Activated naive CD4-positive, alpha-beta T cell treated with anti-CD3 and anti-CD28 coated beads, Interleukin-2, amount 50 U/mL, for 24 hours (primary cell): ENCODE results near the gene GFRA4.

Experiments
- H3K27ac Mint-ChIP-seq: one replicate; pipeline ENCODE4 v1.8.0; 2021; ENCODE audit warnings: mild to moderate bottlenecking, mixed read lengths
- H3K27me3 Mint-ChIP-seq: one replicate; pipeline ENCODE4 v1.8.0; 2021; ENCODE audit warnings: mixed read lengths
- H3K36me3 Mint-ChIP-seq: one replicate; pipeline ENCODE4 v1.8.0; 2021; ENCODE audit warnings: mixed read lengths
- H3K4me1 Mint-ChIP-seq: one replicate; pipeline ENCODE4 v1.8.0; 2021; ENCODE audit warnings: mixed read lengths
- H3K4me3 Mint-ChIP-seq: one replicate; pipeline ENCODE4 v1.8.0; 2021; ENCODE audit warnings: mild to moderate bottlenecking, mixed read lengths
- H3K9me3 Mint-ChIP-seq: one replicate; pipeline ENCODE4 v1.8.0; 2021; ENCODE audit warnings: mixed read lengths

GFRA4 gene

DNA sequence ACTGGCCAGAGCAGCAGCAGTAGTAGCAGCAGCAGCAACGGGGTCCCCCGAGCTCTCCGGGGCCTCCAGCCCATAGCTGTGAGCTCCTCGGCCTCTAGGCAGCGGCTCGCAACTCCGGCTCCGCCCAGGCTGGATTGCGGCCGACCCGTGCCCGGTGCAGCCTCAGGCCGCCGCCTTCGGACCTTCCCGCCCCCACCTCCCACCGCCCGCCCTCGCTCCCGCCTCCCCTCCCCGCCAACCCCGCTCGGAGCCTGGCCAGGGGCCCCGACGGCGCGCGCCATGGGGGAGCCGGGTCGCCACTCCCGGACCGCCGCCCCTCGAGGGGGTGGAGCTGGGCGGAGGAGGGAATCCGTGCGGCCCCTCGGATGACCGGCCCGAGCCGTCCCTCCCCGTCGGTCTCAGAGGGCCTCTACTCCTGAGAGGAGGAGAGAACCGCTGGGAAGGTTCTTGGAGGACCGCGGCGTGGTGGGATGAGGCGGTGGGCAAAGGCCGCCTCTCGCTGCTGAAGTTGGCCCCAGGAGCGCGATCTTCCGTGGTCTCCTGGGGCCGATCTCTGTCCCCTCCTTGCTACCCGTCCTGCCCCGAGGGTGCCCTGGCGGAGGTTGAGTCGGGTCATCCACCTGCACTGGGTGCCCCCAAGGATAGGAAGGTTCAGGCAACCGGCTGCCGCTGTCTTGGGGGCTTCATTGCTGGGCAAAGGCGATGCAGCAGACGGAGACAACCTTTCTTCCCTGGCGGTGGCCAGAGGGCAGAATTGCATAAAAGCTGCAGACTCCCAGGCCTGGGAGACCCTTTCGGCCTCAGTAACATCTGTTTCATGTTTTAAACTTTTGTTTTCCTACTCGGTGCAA, 19.0 kb upstream of the GFRA4 start, which contains the start of gene ADAM33:
ADAM33 (minus strand) TSS at position 80 of the 851 bp plus-strand sequence; CDS start at position 74, 6 bp downstream.
- Mint-ChIP-seq H3K36me3 (no peaks in the 10 kb centered on the region), H3K27me3 (peaks cover 21% of the 10 kb centered on the region)

DNA sequence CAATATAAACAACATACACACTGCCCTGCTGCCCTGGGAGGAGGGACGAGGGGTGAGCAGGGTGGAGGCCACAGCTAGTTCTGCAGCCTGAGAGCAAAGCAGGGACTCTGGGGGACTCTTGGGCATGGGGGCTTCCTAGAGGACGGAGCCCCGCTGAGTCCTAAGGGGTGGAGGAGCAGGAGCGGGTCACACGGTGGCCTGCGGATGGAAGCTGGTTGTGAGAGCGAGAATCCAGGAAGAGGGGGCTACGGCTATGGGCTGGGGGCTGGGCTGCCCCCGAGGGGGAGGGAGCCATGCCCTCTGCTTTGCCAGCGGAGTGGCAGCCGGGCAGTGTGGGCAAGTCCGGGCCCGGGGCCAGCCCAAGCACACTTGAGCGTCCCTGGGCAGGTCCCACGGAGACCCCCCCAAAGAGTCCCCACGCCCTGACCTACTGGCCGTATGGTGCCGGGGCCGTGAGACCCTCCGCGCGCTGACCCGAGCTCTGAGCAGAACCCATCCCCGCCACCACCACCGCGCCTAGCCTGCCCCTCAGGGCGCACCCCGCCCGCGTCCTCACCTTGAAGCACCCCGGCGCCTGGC, 18.2 kb upstream of the GFRA4 start:
- no peaks in the 10 kb centered on the region for H3K9me3 Mint-ChIP-seq
- peaks cover 22% of the 10 kb centered on the region for H3K27me3 Mint-ChIP-seq
- H3K36me3 Mint-ChIP-seq: no peaks in the 10 kb centered on the region
- no peaks in the 10 kb centered on the region for H3K4me1 Mint-ChIP-seq
- H3K4me3 Mint-ChIP-seq: no peak overlapping the region
- H3K27ac Mint-ChIP-seq: no peak overlapping the region

More for the DNA sequence above, 19.0 kb upstream of the GFRA4 start, which contains the start of gene ADAM33:
- Mint-ChIP-seq H3K9me3 (no peaks in the 10 kb centered on the region), H3K4me3 (no peak within 1 kb of the TSS), H3K4me1 (no peaks in the 10 kb centered on the region), H3K27ac (no peak within 1 kb of the TSS)

DNA sequence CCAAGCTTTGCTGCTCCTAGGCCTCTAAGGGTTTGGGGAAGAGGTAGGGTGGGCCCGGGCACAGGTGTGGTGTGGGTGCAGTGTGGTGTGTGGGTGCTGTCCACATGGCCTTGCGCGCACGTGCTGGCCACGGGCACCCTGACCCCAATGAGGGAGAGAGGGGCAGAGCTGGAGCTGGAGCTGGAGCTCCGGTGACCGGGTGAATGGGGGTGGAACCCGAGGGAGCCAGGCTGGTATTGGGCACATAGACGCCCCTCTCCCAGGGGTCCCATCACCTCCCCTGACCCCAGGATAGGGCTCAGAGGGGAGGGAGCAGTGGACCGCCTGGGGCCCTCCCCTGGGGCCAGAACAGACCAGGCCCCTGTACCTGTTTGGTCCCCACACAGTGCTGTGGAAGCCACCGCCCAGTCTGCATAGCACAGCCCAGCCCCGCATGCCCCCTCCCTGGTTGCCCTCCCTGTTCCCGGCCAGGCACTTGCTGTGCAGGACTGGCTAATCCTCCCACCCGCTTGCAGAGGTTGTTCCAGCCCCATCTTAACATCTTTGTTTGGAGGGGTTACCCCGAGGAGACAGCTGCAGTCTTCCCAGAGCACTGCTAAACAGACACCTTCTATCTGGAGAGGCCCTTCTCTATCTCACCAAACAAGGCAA, 17.6 kb upstream of the GFRA4 start:
- H3K36me3 Mint-ChIP-seq: no peaks in the 10 kb centered on the region
- H3K9me3 Mint-ChIP-seq: no peaks in the 10 kb centered on the region
- no peak overlapping the region for H3K4me3 Mint-ChIP-seq
- H3K27me3 Mint-ChIP-seq: peaks cover 22% of the 10 kb centered on the region
- H3K4me1 Mint-ChIP-seq: no peaks in the 10 kb centered on the region
- H3K27ac Mint-ChIP-seq: no peak overlapping the region

DNA sequence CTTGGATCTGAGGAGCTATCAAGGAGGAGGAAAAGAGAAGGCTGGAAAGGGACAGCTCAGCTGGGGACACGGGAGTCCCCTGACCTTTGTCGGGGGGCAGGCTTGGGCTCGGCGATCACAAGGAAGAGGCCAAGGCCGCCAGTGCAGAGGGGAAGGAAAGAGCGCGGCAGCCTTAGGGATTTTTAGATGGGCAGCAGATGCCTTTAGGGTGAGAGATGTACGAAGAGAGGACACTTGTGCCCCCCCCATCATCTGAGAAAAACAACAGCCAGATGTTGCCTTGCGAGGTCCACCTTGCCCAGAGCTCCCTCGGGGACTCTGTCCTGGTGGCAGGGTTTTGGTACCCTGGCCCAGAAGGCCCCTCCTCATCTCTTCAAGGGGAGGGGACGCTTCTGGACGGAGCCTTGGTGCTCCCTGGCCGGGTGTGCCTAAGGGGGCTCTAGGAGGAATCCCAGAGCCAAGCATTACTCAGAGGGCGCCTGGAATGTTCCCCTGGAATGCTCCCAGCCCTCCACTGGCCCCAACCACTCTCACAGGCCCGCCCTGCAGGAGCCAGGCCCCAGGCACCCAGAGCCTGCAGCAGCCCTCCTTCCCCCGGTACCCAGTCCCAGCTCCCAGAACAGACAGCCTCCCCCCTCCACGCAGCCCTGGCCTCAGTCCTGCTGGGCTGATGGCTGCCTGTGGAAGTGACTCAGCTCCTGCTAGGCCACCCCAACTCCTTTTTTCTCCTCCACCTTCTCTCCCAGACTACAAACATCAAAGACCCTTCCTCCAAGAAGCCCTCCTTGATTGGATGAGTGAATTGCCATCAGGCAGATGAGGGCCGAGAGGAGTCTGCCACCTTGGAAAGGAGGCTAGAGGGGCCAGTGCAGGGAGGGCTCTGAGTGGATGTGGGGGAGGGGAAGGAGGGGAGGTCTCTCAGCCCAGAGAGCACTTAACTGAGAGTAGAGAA, 16.8 kb upstream of the GFRA4 start:
- no peaks in the 10 kb centered on the region for H3K9me3 Mint-ChIP-seq
- H3K36me3 Mint-ChIP-seq: no peaks in the 10 kb centered on the region
- no peak overlapping the region for H3K4me3 Mint-ChIP-seq
- H3K27me3 Mint-ChIP-seq: peaks cover 25% of the 10 kb centered on the region
- no peaks in the 10 kb centered on the region for H3K4me1 Mint-ChIP-seq
- no peak overlapping the region for H3K27ac Mint-ChIP-seq

DNA sequence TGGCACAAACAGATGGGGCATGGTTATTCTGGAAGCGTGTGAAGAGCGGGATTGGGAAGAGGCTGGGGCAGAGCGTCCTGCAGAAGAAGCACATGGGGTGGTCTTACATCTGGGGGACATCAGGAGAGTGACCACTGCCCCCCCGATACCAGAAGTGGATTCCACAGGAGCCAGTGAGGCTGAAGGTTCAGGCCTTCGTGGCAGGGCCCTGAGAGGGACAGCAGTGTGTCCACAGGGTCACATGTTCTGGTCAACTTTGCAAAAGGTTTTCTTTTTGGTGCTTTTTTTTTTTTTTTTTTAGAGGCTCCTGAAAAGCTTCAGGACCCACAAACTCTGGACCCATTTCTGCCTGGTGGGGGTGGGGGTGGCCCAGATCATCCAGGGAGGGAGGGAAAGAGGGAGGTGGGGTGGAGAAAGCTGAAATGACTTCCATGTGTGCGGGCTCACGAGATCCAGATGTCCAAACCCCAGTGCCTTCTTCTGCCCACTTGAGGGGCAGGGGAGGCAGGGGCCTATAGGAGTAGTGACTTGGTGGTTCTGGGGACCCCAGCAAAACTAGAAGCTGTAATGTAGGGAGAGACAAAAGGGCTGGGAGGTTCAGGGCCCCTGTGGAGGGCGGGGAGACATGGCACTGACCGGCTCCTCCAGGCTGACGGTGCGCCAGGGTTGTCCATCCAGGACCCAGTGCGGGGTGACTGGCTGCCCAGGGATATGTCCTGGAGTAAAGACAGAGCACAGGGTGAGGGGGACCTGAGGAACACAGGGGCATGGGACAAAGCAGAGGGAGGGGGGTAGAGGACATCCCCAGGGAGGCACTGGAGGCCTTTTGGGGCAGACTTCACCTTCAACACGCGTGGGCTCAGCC, 15.9 kb upstream of the GFRA4 start:
- no peaks in the 10 kb centered on the region for H3K9me3 Mint-ChIP-seq
- no peaks in the 10 kb centered on the region for H3K4me1 Mint-ChIP-seq
- no peak overlapping the region for H3K27ac Mint-ChIP-seq
- H3K36me3 Mint-ChIP-seq: no peaks in the 10 kb centered on the region
- H3K27me3 Mint-ChIP-seq: peaks cover 34% of the 10 kb centered on the region
- no peak overlapping the region for H3K4me3 Mint-ChIP-seq

DNA sequence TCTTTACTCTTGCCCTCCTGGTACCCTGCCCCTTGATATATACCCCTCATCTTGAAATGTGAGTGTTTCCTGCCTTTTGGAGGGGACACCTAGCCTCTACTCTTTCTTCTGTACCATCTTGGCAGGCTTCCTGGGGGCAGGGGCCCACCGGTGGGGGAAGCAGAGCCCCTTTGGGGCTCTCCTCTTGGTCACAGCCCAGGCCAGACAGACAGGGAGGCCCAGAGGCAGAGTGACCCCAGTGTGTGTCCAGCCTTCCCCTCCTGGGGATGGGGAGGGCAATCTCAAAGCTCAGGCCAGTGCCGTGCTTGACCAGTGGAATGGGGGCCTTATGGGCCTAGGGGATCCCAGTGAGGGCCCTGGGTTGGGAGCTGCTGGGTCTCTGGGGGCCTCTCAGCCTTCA, 15.0 kb upstream of the GFRA4 start:
- Mint-ChIP-seq H3K4me3 (no peak overlapping the region), H3K4me1 (no peaks in the 10 kb centered on the region), H3K36me3 (no peaks in the 10 kb centered on the region), H3K27me3 (peaks cover 30% of the 10 kb centered on the region), H3K27ac (peak overlapping the region; percentile 55), H3K9me3 (no peaks in the 10 kb centered on the region)

DNA sequence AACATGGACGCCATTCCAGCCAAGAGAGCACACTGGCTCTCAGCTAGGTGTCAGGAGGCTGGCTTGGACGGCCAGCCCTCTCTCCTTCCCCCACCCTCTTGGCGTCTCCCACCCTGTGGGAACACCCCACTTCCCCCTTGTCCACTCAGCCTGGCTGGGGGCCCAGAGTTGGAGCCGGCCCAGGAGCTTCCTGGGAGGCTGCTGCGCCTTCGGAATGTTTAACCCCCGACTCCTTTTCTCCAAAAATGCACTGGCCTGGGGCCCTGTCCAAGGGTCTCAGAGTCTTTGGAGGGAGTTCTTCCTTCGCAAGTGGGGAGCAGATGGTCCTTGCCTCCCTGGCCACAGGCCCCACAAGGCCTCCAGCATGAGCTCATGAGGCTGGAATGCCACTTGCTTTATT, 14.5 kb upstream of the GFRA4 start:
- H3K9me3 Mint-ChIP-seq: no peaks in the 10 kb centered on the region
- H3K4me1 Mint-ChIP-seq: no peaks in the 10 kb centered on the region
- peaks cover 33% of the 10 kb centered on the region for H3K27me3 Mint-ChIP-seq
- no peaks in the 10 kb centered on the region for H3K36me3 Mint-ChIP-seq
- no peak overlapping the region for H3K4me3 Mint-ChIP-seq
- no peak overlapping the region for H3K27ac Mint-ChIP-seq

DNA sequence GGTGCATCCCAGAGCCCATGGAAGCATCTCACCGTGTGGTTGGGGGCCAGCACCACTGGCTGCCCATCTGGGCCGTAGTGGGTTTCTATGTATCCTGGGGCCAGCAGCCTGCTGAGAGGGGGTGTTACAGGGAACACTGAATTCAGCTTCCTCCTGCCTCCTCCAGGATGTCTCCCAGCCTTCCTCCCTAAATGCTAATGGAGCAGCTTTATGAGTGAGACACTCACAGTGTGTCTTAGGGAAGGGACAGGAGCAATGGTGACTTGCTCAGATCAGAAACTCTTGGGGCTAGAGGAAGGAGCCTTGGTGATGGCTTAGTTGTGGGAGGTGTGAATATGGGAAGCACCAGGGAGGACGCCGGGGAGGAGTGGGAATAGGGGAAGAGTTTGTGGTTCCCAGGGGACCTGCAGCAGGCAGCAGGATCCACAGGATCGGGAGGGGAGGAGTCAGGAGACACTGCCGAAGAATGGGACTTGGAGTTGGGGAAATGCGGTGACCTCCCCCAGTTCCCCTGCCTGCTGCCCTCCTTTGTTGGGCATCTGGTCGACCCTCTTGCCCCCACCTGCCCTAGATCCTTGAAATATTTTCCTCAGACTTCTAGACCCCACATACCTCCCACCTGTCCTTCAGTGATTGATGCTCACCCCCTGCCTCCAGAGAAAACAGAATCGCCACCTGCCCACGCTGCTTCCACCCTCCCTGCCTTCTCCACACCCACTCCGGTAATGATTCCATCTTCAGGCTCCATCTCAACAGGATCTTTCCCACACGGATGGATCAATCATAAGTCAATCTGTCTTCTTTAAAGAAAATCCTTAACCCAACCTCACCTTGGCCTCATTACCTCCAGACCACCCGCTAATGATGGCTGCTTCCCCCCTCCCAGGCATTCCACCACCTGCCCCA, 12.0 kb upstream of the GFRA4 start:
- H3K27me3 Mint-ChIP-seq: peaks cover 31% of the 10 kb centered on the region
- H3K9me3 Mint-ChIP-seq: no peaks in the 10 kb centered on the region
- H3K4me1 Mint-ChIP-seq: no peaks in the 10 kb centered on the region
- H3K4me3 Mint-ChIP-seq: no peak overlapping the region
- H3K36me3 Mint-ChIP-seq: no peaks in the 10 kb centered on the region
- H3K27ac Mint-ChIP-seq: no peak overlapping the region

DNA sequence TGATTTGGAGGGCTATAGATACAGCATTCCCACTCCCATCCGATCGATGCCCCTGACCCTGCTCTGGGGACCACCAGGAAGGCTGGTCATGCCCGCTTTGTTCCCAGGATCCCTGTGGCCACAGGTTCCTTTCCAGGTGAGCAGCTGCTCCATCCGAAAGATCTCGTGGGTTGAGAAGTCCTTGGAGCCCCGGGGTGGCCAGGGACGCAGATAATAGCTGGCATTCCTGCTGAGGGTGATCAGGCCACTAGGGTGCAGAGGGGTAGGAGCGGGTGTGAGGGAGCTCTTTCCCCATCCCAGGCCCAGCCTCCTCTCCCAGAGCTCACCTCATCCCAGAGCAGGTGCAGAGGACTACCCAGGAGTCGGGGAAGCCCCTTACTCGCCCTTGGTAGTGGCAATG, 11.2 kb upstream of the GFRA4 start:
- no peak overlapping the region for H3K4me3 Mint-ChIP-seq
- peaks cover 29% of the 10 kb centered on the region for H3K27me3 Mint-ChIP-seq
- H3K27ac Mint-ChIP-seq: no peak overlapping the region
- no peaks in the 10 kb centered on the region for H3K9me3 Mint-ChIP-seq
- H3K36me3 Mint-ChIP-seq: no peaks in the 10 kb centered on the region
- no peaks in the 10 kb centered on the region for H3K4me1 Mint-ChIP-seq

DNA sequence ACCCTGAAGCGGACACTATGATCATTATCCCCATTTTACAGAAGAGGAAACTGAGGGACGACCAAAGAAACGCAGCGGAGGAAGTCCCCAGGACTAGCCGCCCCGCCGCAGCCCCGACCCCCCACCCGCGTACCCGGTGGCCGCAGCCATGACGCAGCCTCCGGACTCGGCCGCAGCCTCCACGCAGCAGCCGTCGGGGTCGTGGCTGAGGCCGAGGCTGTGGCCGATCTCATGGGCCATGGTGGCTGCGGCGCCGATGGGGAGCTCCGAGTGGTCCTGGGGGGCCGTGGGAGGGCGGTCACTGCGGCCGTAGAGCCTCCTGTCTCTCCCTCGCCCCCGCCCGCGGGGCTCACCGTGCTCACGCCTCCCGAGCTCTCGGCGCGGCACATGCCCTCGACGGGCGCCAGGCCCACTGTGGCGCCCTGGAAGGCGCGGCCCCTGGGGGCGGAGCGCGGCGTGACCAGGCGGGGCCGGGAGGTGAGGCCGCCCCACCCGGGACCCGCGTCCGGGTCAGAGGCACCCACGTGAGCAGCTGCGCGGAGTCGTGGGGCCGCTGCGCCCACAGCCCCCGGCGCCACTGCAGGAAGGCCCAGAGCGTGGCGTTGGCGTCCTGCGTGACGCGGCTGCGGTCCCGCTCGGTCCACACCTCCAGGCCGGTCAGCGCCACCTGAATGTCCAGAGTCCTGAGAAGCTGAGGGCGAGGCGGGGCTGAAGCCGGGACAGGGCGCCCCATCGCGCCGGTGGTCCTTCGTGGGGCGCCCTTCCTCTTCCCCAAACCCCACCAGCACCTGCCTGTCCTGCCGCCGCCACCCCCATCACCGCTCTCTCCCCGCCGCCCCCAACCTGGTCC, 10.2 kb upstream of the GFRA4 start:
- H3K36me3 Mint-ChIP-seq: no peaks in the 10 kb centered on the region
- no peak overlapping the region for H3K27ac Mint-ChIP-seq
- H3K9me3 Mint-ChIP-seq: no peaks in the 10 kb centered on the region
- H3K4me3 Mint-ChIP-seq: no peak overlapping the region
- H3K27me3 Mint-ChIP-seq: peaks cover 27% of the 10 kb centered on the region
- H3K4me1 Mint-ChIP-seq: no peaks in the 10 kb centered on the region

DNA sequence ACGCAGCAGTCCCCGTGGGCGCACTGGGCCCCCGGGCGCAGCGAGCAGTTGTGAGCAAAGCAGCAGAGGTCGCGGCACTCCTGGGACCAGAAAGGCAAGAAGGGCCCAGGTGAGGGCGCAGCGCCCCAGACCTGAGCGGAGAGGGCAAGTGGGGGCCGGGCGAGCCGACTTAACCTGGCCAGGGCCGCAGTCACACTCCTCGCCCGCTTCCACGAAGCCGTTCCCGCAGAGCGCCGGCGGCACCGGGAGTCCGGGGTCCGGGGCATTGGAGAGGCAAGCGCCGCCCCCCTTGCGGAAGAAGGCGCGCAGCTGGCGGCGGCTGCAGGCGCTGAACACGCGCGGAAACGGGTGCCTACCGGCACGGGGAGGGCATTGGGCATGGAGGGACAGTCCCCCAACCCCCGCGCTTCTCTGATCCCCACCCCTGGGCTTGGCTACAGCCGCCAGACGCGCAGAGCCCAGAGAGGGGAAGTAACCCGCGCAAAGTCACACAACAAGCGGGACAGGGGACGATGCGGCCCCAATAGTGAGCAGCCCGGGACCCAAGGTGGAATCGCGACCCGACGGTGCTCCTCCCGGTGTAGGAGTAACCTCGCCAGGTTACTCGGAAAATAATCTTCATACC, 9.5 kb upstream of the GFRA4 start:
- no peak overlapping the region for H3K27ac Mint-ChIP-seq
- no peaks in the 10 kb centered on the region for H3K4me1 Mint-ChIP-seq
- no peaks in the 10 kb centered on the region for H3K9me3 Mint-ChIP-seq
- H3K4me3 Mint-ChIP-seq: no peak overlapping the region
- H3K27me3 Mint-ChIP-seq: peaks cover 27% of the 10 kb centered on the region
- H3K36me3 Mint-ChIP-seq: no peaks in the 10 kb centered on the region

DNA sequence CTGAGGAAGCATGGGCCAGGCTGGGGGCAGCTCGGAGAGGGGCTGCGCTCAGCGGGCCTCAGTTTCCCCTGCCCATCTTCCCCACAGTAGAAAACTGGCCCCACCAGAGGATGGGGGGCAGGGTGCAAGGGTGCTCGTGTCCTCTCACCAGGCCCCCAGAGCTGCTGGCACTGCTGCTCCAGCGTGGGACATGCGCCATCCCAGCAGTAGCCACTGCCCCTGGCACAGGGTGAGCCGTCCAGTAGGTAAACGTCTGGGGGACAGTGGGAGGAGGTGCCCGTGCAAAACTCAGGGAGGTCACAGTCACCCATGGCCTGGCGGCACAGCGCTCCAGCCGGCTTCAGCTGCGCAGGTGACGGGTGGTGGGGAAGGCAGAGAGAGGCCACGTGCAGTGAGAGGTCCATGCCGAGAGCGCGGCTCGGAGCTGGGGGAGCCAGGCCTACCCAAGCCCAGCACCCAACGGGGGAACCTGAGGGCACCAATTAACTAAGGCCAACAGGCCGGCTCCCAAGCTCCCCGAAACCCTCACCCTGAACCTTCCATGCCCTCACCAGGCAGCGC, 8.9 kb upstream of the GFRA4 start:
- Mint-ChIP-seq H3K27me3 (peaks cover 27% of the 10 kb centered on the region), H3K4me3 (no peak overlapping the region), H3K9me3 (no peaks in the 10 kb centered on the region), H3K4me1 (peaks cover 4% of the 10 kb centered on the region), H3K36me3 (no peaks in the 10 kb centered on the region), H3K27ac (no peak overlapping the region)
